ENCODE results near the gene YJEFN3.
A peak's percentile ranks its signal among the peaks of the same experiment; 100 is the strongest.

YJEFN3 gene

DNA sequence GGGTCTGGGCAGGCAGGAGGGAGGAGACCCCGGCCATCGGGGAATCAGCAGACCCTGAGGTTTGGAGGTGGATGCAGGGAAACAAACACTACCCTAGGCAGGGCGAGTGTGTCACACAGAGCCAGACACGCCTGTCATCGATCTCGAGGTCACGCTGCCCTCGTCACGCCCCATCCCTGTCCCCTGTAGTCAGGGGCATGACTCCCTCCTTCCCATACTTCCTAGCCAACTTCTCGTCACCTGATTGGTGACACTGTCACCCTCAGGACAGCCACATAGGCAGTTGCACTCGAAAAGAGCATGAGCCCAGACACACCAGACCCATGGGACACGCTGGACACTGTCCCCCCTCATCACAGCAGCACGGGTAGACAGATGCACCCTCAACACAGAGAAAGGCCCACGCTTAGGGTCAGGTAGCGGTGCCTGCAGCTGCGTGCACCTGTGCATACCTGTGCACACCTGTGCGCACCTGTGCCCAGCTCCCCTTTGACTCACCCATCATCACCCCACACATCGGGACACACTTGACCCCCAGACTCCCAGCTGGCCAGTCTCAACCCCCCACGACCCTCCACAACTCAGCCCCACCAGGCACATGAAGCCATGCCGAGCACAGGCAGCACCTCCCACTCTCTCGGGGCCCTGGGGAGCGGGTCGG is 21.2 kb downstream of the YJEFN3 start:
- DNase-seq (ENCODE audit: insufficient read length, low spot score) (no peak), FAIRE-seq (peak; percentile 76)

DNA sequence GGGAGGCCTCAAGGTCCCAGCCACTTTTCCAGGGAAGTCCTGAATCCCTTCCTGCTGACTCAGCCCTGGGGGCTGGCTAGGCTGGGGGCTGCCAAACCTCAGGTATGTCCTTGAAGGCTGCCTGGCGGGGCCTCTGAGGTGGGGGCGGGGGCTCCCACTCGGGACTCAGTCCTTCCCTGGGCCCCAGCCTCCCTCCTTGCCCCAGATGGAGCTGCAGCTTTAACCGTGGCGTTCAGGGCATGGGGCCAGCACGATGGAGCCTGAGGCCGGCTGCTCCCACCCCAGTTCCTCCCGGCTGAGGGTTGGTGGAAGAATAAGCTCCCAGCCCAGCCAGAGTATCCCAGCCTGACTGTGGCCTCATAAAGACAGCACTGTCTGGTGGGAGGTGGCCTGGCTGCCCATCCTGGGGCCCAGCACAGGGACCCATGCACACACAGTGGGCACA is 21.8 kb downstream of the YJEFN3 start:
- FAIRE-seq: no peak

DNA sequence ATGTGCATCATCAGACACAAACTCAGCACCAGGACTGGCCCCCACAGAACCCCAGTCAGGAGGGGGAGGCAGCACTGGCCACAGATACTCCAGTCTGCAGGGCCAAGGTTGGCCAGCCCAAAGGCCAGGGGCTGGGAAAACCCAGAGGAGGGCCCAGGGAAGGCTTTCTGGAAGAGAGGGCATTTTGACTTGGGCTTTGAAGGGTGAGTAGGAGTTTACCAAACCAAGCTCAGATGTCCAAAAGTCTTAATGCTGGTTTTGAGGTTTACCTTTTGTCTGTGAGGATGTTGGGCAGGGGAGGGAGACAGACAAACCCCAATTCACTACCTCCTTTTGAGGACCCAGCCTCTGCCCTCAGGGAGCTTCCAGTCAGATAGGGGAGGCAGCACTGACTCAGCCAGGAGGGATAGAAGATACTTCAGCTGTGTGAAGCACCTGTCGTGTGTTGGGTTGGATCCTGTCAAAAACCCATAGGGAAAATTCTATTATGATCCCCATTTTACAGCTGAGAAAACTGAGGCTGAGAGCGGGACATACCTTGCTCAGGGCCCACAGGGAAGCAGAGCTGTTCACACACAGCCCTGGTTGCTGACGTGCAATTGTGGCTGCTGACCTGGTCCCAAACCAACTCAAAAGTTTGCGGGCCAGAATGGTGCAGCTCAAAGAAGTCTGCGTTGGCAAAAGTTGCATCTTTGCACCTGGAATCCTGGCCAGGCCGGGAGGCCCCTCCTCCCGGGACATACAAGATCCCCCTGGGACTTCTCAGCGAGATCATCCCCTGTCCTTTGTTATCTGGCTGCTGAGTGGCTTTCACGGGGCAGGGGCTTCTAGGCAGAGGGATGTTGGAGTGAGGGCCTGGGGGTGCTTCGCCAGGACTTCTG is 22.5 kb downstream of the YJEFN3 start:
- peak; percentile 16 for FAIRE-seq
- no peak for DNase-seq (ENCODE audit: insufficient read length, low spot score)

More for the DNA sequence above, 21.8 kb downstream of the YJEFN3 start:
- no peak for DNase-seq (ENCODE audit: insufficient read length, low spot score)

DNA sequence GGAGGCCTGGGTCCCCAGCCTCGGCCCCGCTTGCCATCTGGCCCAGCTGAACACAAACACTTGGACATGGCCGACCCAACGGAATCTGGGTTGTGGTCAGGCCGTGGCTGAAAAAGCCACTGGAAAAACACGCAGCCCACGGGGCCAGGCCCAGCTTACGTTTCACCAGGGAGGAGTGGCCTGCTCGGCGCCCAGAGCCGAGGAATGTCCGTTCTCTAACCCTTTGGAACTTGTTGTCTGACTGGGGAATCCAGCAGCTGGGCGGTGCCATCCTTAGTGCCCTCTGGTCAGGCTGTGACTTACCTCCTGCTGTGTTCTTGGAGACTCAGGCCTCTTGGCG is 23.1 kb downstream of the YJEFN3 start:
- no peak for FAIRE-seq
- DNase-seq (ENCODE audit: insufficient read length, low spot score): no peak

- peak; percentile 63 for DNase-seq (ENCODE audit: insufficient read length, low spot score)
- peak; percentile 46 for FAIRE-seq
Observed at GRCh38 chr19:19552798-19553197, 24.1 kb downstream of the YJEFN3 start.

GRCh38 chr19:19553670-19554069 is 25.0 kb downstream of the YJEFN3 start:
- DNase-seq (ENCODE audit: insufficient read length, low spot score) (no peak), FAIRE-seq (no peak)

DNA sequence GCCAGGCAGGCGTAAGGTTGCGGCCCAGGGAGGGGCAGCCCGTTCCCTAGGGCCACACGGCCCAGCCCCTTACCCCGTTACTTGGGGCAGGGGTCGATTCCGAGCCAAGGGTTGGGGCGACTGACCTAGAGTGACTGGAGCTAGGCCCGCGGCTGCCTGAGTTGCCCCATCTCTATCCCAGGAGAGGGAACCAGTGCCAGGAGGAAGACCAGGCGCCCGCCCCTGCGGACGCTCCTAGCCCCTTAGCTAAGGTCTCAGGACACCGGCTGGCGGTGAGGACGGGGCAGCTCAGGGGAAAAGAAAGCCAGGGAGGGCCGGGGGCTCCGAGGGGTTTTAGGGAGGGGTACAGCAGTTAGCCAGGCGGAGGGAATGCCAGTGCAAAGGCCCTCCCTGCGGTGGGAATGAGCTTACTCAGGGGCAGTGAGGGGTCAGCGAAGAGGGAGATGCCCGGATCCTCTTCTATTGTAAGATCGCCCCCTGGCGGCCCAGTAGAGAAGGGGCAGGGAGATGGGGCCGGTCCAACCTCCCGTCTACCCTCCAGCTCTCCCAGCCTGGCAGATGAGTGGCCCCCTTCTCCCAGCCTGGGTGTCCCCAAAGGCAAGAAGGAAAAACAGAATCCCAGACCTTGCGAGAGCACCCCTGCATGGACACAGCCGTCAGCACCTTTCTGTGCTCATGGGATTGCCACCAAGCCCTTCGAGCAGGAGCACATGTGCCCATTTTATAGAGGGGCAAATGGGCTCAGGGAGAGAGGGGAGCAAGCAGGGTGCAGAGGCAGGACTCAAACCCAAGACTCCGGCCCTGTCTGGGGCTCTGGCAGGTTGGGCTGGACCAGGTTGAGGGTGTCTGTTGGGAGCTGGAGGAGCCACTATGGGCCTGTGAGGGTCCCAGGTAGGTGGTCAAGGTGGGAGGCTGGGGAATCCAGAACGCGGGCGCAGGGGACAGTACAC is 25.6 kb downstream of the YJEFN3 start:
- no peak for FAIRE-seq
- DNase-seq (ENCODE audit: insufficient read length, low spot score): no peak

GRCh38 chr19:19558055-19558454 is 29.3 kb downstream of the YJEFN3 start:
- DNase-seq (ENCODE audit: insufficient read length, low spot score) (no peak), FAIRE-seq (no peak)

DNA sequence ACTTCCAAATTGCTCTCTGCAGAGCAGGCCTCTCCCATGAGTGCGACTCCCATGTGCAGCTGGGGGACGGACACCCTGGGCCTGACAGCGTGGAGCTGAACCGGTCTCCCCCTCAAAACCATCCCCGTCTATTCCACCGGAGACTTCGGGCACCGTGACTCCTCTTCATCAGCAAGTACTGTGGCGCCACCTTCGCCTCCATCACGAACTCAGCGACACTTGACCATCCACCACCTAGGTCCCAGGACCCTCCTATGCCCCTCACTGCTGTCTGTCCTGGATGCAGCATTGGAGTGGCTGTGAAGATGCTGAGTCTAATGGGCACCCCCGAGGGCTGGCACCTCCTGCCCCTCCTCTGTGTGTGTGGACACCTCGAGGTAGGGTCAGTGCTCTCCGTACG is 29.9 kb downstream of the YJEFN3 start:
- DNase-seq (ENCODE audit: insufficient read length, low spot score): no peak
- no peak for FAIRE-seq

DNA sequence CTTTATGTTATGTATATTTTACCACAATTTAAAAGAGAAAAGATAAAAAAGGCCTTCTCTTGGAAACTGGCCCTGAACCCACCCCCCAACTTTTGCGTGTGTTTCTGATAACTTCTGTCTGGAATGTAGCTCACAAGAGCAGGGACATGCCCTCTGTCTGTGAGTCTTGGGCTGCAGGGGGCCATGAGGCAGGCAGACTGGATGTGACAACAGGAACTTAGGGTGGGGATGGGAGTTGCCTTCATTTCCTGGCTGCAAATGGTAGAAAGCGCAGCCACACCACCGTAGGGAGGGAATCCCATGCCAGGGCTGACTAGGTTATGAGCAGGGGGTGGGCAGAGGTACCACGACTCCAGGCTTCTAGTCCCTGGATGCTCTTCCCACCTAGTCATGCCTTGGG is 31.2 kb downstream of the YJEFN3 start:
- no peak for DNase-seq (ENCODE audit: insufficient read length, low spot score)
- FAIRE-seq: no peak

DNA sequence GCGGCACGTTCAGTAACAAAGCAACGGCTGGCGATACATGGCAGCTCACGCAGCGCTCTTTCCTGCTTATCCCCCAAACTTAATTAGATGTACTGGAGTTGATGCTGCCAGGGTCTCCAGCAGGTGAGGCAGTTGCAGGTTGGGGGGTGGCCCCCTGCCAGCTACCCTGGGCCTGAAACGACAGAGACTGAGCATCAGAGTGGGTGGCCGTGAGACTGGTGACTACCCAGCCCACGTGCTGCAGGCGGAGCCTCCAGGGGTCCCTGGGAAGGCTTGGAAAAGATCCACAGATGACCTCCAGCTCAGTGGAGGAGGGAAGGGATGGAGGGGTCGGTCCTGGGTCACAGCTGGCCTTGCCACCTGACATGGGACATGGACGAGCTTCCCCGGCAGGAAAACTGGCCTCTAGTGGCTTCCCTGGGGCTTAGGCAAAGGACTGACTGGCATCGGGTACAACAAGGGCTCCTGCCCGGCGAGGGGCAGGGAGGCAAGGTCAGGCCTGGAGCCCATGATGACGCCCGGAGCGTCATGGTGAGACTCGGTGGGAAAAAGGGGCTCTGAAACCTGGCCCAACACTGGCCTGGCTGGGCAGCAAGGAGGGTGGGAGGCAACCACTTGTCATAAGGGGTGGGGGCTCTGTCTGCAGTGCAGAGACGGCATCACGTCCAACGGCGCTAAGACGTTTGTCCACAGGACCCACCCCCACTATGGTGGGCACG is 33.4 kb downstream of the YJEFN3 start:
- FAIRE-seq: no peak

GRCh38 chr19:19562665-19563347 is 34.1 kb downstream of the YJEFN3 start:
- FAIRE-seq (no peak), DNase-seq (ENCODE audit: insufficient read length, low spot score) (no peak)

More for the DNA sequence above, 33.4 kb downstream of the YJEFN3 start:
- DNase-seq (ENCODE audit: insufficient read length, low spot score): no peak

DNA sequence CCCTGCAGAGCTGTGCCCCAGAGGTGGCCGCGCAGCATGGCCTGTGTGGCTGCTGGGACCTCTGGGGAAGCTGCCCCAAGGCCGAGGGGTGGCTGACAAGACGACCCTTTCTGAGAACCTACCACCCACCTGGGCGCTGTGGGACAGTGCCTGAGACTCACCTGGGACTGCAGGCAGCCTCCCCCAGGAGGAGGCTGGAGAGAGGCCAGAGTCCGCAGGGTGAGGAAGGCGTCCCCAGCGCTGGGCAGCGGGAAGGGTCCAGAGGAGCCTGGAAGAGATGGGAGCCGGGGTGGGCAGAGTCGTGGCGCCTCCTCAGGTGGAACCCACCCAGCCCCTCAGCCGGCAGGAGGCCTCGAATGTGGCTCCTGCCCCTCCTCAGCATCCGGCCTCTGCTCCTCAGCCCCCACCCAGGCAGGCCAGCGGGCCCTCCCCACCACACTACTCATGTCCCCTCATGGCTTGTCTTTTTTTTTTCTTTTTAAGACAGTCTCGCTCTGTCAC is 34.7 kb downstream of the YJEFN3 start:
- FAIRE-seq: no peak
- no peak for DNase-seq (ENCODE audit: insufficient read length, low spot score)

GRCh38 chr19:19566306-19566705 is 37.6 kb downstream of the YJEFN3 start:
- no peak for FAIRE-seq
- DNase-seq (ENCODE audit: insufficient read length, low spot score): no peak

GRCh38 chr19:19567391-19567790 is 38.7 kb downstream of the YJEFN3 start:
- FAIRE-seq (peak; percentile 52), DNase-seq (ENCODE audit: insufficient read length, low spot score) (no peak)

- no peak for FAIRE-seq
Observed at GRCh38 chr19:19568802-19569756, 40.4 kb downstream of the YJEFN3 start.

DNA sequence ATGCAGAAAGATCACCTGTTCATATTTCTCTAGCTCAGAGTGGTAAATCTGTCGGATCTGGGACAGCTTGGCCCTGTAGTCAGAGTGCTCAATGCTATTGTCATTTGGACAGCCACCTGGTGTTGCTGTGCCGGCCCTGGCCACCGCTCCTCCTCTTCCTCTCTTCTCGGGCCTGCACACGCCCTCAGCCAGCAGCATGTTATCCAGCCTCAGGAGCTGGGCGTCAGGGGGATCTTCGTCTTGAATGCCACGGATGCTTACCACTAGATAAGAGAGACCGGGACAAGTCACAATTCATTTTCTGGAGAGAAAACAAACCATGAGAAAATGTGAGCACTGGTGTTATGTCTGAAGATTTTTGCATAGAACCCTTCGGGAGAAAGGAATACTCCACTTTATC is 41.9 kb downstream of the YJEFN3 start:
- FAIRE-seq (no peak), DNase-seq (ENCODE audit: insufficient read length, low spot score) (no peak)

More at GRCh38 chr19:19568802-19569756, 40.4 kb downstream of the YJEFN3 start:
- DNase-seq (ENCODE audit: insufficient read length, low spot score): no peak

DNA sequence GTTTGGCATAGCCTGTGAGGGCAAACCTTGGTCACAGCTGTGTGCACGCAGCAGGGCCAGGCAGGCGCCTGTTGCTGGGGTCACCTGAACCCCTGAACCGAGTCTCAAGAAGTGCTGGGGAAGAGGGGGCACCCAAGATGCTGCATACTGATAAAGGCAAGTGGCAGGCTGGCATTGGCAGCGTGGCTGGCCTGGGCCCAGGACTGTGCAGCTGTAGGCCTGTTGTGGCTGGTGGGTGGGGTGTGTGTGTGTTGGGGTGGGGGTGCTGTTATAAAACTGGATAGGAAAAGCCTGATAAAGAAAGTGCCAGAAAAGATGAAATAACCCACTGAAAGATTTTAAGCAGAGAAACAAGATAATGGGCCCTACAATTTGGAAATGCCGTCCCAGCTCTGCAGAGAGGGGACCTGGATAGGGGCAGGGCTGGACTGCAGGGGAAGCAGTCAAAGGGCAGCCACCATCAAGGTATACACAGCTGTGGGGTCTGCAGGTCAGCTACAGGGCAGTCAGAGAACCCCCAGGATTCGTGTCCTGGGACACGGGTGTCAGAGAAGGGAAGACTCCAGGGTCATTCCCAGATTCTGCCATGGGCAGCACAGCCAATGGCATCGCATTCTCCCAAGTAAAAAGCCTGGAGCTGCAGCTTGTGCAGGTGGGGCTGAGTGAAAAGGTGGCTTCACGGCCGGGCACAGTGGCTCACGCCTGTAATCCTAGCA is 42.5 kb downstream of the YJEFN3 start:
- DNase-seq (ENCODE audit: insufficient read length, low spot score) (no peak), FAIRE-seq (no peak)
